H4 (cell line): ENCODE data around the gene DNER. TPM values are rescaled to one million over a fixed set of nuclear protein-coding genes. Genes with fewer than 3 reads are reported as not detected.
"Not testable (repeated sequence)": the region's sequence is repeated elsewhere in the genome, so short reads cannot be mapped to it uniquely, and the experiment has no call there.

Experiments used
- DNase-seq: peaks from one replicate; pipeline ENCODE4 v3.0.0-alpha.2; 2015; ENCODE audit warnings: low spot score
- total RNA-seq: library from RNA; depleted of rRNA; stranded (reverse); fragments of >200 nt; shearing (Covaris generic); gene quantifications from 2 replicates; pipeline ENCODE4 v1.2.3, GENCODE V29; 2014

Gene DNER
- total RNA-seq, 1 experiment from 2014 or later, result 8.7 TPM

- no peak for DNase-seq
Observed at GRCh38 chr2:229622495-229623355, 91.6 kb downstream of the DNER start.

- no peak for DNase-seq
Observed at GRCh38 chr2:229620759-229621158, 93.6 kb downstream of the DNER start.

GRCh38 chr2:229620289-229620688, 94.1 kb downstream of the DNER start:
- DNase-seq, result no peak

GRCh38 chr2:229616433-229616832, 97.9 kb downstream of the DNER start:
- no peak for DNase-seq

- DNase-seq, result not testable (repeated sequence)
Observed at GRCh38 chr2:229614021-229614420, 100.3 kb downstream of the DNER start.

- no peak for DNase-seq
Observed at GRCh38 chr2:229612384-229612971, 101.9 kb downstream of the DNER start.

GRCh38 chr2:229611360-229611759, 103.0 kb downstream of the DNER start:
- DNase-seq, result no peak

- DNase-seq, result peak; percentile 62
Observed at GRCh38 chr2:229610872-229611271, 103.5 kb downstream of the DNER start.

- peak; percentile 56 for DNase-seq
Observed at GRCh38 chr2:229610333-229610732, 104.0 kb downstream of the DNER start.

- DNase-seq, result no peak
Observed at GRCh38 chr2:229601936-229602335, 112.4 kb downstream of the DNER start.

- no peak for DNase-seq
Observed at GRCh38 chr2:229601396-229601795, 113.0 kb downstream of the DNER start.

GRCh38 chr2:229598227-229598626, 116.1 kb downstream of the DNER start:
- no peak for DNase-seq

- no peak for DNase-seq
Observed at GRCh38 chr2:229596796-229597195, 117.6 kb downstream of the DNER start.

- DNase-seq, result no peak
Observed at GRCh38 chr2:229591611-229592010, 122.7 kb downstream of the DNER start.

- peak; percentile 65 for DNase-seq
Observed at GRCh38 chr2:229586746-229587705, 127.3 kb downstream of the DNER start.

- no peak for DNase-seq
Observed at GRCh38 chr2:229586012-229586411, 128.3 kb downstream of the DNER start.

GRCh38 chr2:229582151-229582550, 132.2 kb downstream of the DNER start:
- no peak for DNase-seq

GRCh38 chr2:229578052-229578846, 136.1 kb downstream of the DNER start:
- DNase-seq, result no peak

- DNase-seq, result no peak
Observed at GRCh38 chr2:229575569-229576315, 138.6 kb downstream of the DNER start.

- DNase-seq, result no peak
Observed at GRCh38 chr2:229572507-229573271, 141.7 kb downstream of the DNER start.
